ENCODE results near the gene METRN.

Gene METRN

DNA sequence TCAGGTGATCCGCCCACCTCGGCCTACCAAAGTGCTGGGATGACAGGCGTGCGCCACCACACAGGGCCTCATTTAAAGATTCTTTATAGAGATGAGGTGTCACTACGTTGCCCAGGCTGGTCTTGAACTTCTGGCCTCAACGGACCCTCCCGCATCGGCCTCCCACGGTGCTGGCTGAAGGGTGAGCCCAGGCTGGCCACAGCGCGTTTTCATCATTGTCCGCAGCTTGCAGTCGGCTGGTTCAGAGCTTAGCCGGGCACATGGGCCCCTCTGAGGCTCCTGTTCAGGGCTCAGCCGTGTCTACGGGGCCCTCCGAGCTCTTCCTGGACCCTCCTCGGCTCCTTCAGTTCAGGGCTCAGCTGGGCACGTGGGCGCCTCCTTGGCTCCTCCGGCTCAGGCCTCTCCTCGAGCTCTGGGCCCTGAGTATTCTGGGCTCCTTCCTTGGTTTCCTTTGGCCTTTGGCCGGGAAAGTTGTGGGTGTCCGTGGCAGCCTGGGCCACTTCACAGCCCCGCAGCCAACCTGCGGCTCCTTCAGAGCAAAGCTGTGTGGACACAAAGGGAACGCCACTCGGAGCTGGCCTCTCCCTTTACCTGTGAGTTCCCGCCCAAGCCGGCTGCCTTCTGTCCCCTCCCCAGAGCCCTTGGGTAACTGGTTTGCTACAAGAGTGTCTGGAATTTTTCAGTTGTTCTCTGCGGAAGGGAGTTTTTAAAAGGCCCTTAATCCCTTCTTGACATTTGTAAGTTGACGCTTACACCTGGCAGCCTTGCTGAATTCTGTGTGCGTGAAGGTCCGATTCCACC, 44.4 kb downstream of the METRN start:
- DNase-seq (ENCODE audit: low read depth, low spot score), result no peak

DNA sequence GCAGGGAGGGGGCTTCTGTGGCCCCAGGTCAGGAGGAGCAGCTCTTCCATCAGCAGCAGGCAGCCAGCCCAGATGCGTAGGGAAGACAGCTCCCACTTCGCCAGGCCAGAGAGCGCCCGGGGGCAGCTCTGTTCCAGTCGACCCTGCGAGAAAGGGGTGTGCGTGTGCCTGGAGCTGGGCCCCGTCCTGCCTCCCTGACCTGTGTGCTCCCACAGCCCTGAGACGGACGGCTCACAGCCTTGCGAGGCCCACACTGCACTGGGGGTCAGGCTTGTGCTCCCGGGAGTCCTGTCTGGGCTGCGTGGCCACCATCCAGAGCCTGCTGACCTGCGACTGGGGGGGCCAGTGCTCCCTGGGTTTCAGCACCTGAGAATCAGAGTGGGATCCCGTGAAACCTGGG, 45.1 kb downstream of the METRN start:
- no peak for DNase-seq (ENCODE audit: low read depth, low spot score)

DNA sequence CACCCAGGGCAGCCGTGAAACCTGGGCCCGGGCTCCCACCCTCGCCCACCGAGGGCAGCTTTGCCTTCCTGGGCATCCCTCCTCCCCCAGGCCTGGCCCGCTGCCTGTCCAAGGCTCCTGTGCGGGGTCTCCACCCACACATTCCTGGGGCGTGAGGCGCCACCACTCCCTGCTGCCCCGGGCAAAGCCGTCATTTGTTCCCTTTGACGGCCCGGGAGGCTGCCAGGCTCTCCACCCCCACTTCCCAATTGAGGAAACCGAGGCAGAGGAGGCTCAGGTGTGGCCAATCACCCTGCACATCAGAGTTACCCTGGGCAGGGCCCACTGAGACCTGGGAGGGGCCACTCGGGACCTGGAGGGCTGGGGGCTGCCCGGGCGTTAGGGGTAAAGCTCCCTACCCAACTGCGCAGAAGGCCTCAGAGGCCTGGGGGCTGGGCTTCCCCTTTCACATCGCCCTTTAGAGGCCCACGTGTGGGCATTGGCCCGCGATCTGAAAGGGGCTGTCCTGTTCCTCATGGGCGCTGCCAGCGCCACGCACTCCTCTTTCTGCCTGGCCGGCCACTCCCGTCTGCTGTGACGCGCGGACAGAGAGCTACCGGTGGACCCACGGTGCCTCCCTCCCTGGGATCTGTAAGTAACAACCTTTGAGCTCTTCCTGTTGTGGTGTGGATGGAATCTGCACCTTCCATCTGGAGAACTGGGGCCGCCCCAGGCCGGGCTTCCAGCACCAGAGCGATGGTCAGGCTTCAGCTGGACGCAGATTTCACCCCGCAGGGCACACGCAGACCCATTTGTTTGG, 45.8 kb downstream of the METRN start, which contains the start of gene MSLN:
Gene MSLN (plus strand): TSS at position 190 of the 799 bp plus-strand sequence. CDS start 1,947 bp downstream, outside the sequence.
- no peak for DNase-seq (ENCODE audit: low read depth, low spot score)

DNA sequence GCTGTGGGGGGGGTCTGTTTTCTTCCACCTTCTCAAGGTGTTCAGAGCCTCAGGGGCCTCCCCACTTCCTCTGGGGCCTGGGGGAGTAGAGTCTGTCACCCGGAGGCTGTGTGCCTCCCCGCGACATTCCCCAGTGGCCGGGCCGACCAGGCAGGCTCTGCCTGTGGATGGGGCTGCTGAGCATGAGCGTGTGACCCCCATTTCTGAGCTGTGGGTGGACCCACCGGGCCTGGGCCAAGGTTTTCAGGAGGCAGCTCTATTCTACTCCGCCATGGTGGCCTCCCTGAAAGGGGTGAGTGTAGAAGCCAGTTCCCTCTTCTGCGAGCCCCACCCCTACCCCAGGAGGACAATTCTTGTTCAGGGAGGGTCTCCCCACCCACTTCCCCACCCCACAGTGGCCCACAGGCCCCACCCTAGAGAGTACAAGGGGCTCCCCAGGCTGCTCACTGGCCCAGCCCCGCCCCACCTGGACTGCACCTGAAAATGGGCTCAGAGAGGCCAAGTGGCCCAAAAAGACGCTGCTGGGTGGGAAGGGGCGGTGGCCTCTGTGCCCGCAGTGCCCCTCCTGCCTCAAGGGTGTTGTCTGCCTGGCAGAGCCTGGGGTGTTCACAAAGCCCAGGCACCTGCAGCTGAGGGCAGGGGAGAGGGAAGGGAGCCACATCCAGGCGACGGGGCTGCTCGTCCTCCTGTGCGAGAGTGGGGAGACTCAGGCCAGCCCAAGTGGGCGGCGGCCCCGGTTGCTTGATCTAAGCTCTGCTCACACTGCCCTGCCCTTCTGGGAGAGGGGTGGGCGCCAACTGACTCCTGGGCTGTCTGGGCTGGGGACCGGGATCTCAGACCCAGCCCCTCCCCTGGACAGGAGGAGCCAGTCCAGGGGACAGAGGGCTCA, 47.0 kb downstream of the METRN start:
- DNase-seq (ENCODE audit: low read depth, low spot score), result no peak

DNA sequence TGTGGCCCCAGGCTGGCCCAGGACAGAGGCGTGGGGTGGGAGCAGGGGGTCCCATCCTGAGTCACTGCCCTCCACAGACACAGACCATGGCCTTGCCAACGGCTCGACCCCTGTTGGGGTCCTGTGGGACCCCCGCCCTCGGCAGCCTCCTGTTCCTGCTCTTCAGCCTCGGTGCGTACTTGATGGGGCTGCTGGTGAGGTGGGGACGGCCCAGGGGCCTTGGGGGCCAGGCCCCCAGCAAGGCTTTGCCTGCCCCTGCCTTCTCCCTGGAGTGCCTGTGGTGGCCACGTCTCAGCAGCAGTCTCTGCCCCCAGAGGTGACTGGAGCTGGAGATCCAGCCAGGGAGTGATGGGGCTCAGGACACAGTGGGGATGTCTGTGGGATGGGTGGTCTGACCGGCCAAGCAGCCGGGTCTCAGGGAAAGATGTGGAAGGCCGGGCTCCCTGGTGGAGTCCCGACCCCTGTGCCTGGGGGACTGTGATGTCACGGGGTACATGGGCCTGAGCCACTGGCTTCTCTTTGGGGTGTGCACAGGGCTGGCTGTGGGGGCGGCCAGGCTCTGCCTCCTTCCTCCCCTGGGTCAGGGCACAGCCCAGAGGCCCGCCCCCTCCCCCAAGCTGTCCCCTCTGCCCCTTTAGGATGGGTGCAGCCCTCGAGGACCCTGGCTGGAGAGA, 47.8 kb downstream of the METRN start:
- no peak for DNase-seq (ENCODE audit: low read depth, low spot score)

DNA sequence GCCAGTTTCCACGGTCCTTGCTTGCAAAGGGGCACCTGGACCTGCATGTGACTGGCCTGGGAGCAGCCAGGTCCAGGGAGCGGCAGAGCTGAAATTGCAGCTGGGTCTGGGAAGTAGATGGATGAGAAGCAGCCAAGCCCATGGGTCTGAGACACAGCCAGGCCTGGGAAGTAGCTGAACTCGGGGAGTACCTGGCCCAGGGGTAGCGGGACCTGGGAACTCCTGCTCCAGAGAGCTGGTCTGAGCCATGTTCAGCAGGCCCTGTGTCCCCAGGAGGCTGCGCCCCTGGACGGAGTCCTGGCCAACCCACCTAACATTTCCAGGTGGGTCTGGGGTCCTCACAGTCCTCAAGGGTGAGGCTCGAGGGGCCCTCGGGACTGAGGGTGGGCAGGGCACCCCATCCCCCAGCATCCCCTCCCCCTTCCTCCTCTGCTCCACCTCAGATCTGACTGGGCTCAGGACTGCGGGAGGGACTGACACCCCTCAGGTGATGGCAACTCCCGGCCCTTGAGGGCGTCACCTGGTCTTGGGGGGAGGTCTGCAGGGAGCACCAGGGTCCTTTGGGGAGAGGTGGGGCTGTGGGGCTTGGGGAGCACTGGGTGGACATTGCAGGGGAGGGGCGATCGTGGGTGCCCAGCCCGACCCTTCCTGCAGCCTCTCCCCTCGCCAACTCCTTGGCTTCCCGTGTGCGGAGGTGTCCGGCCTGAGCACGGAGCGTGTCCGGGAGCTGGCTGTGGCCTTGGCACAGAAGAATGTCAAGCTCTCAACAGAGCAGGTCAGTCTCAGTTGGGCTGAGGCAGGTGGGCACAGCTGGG, 48.7 kb downstream of the METRN start:
- no peak for DNase-seq (ENCODE audit: low read depth, low spot score)

DNA sequence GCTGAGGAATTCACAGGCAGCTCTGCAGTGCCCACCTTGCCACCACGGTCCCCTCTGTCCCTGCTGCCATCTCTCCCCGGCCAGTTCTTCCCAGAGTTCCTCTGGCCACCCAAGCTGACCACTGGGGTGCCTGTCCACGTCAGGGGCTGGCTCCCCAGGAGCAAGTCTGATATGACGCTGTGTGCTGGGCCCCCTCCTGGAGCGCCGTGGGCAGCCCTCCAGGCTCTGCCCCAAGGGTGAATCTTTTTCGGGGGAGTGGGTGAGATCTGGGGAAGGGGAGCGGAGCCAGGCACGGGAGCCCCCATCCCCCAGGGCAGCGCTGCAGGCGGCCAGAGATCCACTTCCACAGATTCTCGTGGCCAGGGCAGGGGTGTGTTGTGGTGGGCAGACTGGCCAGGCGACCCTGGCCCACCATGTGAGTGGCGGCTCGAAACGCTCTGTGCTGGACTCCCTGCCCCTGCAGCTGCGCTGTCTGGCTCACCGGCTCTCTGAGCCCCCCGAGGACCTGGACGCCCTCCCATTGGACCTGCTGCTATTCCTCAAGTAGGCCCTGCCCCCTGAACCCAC, 49.3 kb downstream of the METRN start:
- DNase-seq (ENCODE audit: low read depth, low spot score), result no peak

DNA sequence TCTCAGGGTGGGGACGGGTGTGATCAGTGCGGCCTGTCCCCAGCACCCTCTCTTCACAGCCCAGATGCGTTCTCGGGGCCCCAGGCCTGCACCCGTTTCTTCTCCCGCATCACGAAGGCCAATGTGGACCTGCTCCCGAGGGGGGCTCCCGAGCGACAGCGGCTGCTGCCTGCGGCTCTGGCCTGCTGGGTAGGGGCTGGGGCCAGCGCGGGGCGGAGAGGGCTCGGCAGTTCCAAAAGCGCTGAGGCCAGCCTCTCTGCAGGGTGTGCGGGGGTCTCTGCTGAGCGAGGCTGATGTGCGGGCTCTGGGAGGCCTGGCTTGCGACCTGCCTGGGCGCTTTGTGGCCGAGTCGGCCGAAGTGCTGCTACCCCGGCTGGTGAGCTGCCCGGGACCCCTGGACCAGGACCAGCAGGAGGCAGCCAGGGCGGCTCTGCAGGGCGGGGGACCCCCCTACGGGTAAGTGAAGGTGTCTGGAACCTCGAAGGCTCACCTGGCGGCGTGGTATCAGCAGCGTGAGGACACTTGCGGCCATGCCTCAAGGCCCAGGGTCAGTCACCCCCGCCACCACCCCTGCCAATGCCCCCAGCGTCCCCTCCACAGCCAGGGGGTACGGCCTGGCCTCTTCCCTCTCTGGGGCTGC, 50.0 kb downstream of the METRN start:
- no peak for DNase-seq (ENCODE audit: low read depth, low spot score)

DNA sequence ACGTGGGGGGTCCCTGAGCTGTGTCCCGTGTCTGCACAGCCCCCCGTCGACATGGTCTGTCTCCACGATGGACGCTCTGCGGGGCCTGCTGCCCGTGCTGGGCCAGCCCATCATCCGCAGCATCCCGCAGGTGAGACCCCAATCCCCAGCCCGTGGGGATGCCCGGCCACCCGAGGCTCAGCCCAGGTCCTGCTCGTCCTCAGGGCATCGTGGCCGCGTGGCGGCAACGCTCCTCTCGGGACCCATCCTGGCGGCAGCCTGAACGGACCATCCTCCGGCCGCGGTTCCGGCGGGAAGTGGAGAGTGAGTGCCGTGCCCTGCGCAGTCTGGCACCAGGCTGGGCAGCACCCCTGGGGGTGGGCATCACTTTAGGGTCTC, 50.6 kb downstream of the METRN start:
- no peak for DNase-seq (ENCODE audit: low read depth, low spot score)

DNA sequence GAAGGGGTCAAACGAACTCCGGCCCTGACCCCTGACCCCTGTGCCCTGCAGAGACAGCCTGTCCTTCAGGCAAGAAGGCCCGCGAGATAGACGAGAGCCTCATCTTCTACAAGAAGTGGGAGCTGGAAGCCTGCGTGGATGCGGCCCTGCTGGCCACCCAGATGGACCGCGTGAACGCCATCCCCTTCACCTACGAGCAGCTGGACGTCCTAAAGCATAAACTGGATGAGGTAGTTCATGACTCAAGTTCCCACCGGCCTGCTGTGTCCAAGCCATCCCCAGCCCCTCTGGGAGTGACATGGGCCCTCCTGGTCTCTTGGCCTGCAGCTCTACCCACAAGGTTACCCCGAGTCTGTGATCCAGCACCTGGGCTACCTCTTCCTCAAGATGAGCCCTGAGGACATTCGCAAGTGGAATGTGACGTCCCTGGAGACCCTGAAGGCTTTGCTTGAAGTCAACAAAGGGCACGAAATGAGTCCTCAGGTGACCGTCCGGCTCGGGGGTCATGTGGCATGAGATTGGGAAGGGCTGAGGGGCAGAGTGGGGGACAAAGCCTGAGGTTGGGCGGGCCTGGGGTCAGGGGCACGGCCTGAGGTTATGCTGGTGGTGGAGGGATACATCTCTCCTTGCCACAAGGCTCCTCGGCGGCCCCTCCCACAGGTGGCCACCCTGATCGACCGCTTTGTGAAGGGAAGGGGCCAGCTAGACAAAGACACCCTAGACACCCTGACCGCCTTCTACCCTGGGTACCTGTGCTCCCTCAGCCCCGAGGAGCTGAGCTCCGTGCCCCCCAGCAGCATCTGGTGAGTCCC, 51.3 kb downstream of the METRN start:
- no peak for DNase-seq (ENCODE audit: low read depth, low spot score)

DNA sequence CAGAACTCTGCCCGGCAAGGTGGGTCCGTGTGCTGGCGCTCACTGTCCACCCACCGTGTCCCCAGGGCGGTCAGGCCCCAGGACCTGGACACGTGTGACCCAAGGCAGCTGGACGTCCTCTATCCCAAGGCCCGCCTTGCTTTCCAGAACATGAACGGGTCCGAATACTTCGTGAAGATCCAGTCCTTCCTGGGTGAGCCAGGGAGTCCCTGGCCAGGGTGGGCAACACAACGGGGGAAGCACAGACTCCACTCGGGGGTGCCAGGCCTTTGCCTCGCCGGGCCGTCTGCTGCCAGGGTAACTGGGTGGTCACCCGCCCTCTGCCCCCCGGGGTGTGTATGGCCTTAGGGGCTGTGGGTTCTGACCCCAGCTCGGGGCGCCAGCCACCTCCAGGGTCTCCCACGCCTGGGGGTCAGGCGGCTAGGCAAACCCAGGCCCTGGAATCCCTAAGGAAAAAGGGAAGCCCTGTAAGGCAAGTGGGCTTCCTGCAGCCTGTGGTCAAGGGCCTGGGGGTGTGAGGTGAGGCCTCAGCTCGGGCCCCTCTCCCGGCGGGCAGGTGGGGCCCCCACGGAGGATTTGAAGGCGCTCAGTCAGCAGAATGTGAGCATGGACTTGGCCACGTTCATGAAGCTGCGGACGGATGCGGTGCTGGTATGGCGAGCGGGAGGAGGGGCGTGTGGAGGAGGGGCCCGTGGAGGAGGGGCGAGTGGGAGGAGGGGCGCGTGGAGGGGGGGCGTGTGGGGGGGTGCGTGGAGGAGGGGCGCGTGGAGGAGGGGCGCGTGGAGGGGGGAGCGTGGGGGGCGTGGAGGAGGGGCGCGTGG, 52.1 kb downstream of the METRN start:
- DNase-seq (ENCODE audit: low read depth, low spot score), result no peak

DNA sequence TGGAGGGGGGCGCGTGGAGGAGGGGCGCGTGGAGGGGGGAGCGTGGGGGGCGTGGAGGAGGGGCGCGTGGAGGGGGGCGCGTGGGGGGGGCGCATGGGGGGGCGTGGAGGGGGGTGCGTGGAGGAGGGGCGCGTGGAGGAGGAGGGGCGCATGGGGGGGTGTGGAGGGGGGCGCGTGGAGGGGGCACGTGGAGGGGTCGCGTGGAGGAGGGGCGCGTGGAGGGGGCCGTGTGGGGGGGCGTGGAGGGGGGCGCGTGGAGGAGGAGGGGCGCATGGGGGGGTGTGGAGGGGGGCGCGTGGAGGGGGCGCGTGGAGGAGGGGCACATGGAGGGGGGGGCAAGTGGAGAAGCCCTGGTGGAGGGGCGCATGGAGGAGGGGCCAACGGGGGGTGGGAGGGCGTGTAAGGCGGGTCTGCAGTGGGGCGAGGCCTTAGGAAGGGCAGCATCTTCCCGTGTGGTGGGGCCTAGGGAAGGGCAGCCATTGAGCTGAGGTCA, 52.9 kb downstream of the METRN start:
- no peak for DNase-seq (ENCODE audit: low read depth, low spot score)

DNA sequence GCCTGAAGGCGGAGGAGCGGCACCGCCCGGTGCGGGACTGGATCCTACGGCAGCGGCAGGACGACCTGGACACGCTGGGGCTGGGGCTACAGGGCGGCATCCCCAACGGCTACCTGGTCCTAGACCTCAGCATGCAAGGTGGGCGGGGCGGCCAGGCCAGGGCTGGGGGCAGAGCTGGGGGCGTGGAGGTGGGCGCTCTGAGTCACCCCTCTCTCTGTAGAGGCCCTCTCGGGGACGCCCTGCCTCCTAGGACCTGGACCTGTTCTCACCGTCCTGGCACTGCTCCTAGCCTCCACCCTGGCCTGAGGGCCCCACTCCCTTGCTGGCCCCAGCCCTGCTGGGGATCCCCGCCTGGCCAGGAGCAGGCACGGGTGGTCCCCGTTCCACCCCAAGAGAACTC, 53.5 kb downstream of the METRN start:
- no peak for DNase-seq (ENCODE audit: low read depth, low spot score)
